NCI-H146 treated with DMSO at 0.1 percent for 48 hours (cell line): Measurements from ENCODE around the gene LAYN.

Source experiments
- DNase-seq: peaks from one replicate; lab custom pipeline; 2025; ENCODE audit not compliant: unreplicated experiment; lab: John Stamatoyannopoulos, UW

LAYN gene

DNA sequence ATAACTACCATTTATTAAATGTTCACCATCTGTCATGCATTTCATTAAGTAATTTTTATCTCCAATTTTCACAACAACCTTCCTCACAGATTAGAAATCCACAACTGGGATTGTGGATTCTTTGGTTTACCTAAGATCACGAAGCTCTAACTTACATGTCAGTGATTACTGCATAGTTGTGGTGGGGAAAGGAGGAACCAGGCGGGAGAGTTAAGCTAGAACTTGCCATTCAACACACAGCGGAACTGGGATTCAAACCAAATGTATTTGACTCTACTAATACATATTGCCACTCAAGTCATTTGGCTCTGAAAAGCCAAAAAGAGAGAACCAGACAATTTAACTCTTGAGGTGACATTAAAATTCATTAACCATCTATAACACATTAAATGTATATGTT, 10.4 kb upstream of the LAYN start:
- DNase-seq: no peak

DNA sequence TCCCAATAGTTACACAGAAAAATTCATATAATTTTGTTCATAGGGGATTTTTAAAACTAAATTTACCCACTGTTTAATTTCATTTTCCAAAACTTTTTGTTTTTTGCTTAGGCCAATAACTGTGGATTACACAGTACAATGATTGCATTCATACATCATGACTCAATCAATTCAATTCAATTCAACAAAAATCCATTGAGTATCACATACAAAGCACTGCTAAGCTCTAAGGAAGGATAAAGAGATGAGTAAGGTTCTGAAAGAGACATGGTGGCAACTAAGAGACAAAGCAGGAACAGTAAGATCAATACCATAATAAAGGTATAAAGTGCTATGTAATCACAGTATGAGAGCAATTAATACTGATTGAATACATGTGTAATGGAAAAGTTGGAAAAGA, 9.4 kb upstream of the LAYN start:
- no peak for DNase-seq

DNA sequence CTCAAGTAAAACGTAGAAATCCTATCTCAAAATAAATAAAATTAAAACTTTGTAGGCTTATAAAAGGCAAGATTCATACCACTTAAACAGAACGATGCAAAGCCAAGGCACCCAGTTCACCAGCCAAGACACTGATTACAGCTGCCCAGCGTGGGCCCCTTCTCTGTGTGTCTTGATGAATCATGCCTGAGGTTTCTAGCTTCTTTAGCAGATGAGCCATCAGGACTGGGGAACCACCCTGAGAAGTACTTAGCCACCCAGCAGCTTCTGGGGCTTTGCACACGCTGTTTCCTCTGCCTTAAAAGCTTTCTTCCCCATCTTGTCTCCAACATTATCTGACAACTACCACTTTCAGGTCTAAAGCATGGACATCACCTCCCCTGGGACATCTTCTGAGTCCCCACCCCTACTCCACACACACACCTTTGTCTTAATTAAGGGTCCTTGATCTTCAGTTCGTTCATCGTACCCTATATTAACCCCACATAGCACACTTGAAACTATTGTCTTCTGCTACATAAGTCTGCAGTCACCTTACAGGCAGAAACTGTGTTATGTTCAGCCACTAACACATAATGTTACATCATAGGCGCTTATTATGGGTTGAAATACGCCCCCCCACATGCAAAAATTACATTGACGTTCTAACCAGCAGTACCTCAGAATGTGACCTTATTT, 8.7 kb upstream of the LAYN start:
- no peak for DNase-seq

DNA sequence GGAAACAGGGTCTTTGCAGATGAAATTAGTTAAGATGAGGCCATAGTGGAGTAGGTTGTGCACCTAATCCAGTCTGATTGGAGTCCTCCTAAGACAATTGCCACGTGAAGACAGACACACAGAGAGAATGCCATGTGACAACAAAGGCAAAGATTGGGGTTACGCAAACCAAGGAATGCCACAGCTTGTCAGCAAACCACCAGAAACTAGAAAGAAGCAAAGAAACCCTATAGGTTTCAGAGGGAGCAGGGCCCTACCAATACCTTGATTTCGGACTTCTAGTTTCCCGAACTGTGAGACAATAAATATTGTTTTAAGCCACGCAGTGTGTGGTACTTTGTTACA, 8.2 kb upstream of the LAYN start:
- DNase-seq: no peak

DNA sequence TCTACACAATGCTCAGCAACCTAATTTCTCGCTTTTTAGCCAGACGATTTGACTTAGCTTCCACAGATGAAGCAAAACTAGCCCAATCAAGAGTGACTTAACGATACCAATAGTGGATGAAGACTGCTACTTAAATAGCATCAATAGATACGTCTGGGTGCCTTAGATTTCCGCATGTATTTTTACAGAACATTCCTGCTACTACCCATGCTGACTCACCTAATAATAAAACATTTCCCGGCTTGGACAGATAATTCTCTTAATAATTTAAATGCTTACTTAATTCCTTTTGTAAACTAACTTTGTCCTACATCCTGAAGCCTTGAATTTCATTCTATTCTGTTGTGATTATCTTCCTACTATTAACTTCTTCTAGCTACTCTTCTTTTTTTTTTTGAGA, 5.2 kb upstream of the LAYN start:
- DNase-seq: no peak

DNA sequence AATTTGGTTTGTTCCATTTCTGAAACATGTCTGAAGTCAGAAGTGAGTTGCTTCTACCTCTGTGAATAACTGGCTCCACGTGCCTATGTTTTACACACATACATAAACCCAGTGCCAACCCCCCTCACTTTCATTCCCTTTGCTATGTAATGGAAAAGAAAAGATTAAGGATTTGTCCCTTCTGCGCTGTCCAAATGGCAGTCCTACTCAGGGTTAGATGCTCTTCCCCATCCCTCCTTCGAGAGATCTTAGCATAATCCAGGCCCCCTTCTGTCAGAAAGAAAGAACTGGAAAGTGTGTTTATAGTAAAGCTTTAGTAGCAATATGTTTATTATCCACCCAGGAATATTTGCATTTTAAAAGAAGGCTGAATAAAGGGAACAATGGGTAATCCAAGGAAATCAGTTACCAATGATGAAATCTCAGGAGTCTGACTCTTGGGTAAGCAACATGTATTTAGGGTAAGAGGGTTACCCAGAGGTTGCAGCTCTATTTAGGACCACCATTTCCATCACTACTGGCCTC, 3.1 kb upstream of the LAYN start:
- DNase-seq: no peak

DNA sequence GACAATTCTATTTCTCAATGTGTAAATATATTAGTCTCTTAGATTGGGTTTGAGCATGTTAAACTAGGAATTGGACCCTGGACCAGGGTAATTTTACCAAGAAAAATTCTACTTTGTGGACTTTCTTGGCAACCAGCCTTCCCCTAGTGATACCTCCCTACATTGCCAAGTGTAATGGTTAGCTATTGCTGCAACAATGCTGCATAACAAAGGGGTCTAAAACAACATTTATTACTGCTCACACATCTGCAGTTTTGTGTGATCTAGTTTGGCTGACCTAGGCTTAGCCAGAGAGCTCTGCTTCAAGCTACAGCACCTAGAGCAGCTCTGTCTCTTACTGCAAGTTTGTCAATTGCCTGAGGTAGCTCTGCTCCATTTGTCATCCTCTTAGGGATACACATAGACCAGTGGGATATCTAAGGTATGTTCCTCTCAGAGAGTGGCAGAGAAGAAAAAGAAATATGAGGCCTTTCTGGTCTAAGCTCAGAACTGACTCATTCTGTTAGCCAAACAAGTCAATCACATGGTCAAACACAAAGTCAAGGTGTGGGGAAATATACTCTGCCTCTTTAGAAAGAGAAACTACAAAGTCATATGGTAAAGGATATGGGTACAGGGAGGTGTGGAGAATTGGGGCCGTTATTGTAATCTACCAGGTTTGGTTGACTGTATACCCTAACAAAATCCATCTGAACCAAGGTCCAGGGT, 2.0 kb upstream of the LAYN start:
- DNase-seq: no peak

DNA sequence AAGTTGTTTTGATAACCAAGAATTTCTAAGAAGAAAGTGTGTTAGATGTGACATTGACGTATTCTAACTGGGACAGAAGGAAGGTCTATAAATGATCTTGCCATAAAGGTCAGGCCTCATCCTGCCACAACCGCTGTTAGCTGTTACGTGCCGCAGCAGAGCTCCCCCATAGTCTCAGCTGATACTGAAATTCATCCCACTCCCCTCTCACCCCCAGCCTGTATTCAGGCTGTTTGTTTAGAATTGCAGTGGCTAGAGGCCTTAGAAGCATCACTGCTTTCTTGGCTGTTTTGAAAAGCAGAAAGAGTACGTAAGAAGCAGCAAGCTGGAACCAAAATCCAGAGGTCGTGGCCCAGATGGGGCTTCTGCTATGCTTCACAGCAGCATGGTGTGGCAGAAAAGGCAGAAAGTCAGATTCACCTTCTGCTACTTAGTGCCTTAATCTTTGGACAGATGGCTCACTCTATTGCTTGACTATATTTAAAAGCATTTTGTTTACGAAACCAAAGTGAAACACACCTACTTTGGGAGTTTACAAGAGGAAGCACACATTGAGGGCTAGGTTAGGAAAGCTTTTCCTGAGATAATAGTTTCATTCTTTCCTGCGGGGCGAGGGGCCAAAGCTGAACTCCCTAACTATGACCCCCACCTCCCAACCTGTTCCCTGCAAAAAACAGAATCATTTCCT, 950 bp upstream of the LAYN start:
- DNase-seq: no peak

DNA sequence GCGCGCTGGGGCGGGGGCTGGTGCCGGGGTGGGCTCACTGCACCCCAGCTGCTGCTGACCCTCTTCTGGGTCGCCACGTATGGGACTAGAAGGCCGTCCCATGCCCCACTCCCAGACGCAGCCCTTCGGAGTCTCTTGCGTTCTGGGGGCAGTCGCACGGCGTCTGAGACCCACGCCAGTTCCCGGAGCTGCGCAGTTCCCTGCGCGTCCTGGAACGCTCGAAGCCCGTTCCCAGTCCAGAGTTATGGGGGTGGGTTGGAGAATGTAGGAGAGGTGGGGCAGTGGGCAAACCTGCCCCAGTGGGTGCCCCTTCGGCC, 375 bp downstream of the LAYN start:
- no peak for DNase-seq

DNA sequence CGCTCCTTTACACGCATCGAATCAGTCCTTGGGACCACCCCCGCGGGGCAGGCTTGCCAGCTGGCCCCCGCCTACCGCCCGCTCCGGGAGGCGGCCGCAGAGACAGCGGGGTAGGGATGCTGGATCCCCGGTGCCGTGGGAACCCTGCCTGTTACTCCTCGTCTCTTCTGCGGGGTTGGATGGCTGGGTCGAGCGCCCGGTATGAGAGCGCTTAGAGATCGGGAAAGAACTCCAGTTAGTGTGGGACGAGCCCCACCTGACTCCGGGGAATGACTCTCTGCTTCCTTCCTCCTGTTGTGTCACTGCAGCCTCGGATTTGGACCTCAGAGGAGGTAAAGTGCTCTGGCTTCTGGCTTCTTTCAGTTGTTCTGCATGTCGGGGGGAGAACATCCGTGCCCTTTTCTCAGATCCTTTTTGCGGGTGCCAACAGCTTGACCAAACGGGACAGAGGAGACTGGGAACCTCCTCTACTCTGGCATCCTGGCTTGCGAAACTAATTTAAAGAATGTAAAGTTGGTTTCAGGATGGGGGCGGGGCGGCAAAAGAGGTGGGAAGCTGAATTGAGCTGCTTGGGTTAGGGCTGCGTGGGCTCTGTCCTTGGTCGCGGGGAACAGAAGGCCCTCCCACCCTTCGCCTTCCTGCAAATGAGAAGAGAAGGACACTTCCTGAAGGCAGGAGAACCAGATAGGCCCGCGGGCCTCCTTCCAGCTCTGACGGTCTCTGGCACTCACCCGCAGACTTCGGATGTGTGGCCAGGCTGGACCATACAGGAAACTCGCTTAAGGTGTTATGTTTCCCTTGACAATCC, 938 bp downstream of the LAYN start:
- DNase-seq: no peak

DNA sequence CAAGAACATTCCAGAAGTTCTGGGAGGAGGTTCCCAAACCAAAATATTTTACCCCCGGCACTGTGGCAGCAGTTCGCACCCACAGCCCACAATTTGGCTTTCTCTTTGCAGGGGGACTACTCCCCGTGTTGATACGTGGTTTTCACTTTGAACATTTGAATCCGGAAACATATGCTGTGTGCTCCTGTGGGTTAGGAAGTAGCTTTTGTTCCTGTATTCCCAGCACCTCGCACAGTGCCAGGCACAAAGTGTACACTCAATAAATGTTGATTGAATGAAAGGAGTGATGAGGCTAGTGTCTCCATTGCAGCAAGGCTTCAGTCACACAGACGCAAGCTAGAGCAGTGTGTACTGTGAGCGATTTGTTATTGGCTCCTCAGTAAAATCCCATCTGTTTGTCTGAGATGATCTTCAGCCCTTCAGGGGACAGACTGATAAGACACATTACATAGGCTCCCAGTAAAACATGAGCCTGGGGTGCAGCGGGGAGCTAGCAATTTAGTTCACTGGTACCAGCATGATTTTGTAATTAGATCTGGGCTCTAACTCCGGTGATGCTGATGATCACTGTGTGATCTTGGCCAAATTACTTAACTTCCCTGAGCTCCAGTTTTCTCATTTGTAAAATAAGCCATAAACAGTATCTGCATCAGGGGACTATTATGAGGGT, 2.2 kb downstream of the LAYN start:
- no peak for DNase-seq

DNA sequence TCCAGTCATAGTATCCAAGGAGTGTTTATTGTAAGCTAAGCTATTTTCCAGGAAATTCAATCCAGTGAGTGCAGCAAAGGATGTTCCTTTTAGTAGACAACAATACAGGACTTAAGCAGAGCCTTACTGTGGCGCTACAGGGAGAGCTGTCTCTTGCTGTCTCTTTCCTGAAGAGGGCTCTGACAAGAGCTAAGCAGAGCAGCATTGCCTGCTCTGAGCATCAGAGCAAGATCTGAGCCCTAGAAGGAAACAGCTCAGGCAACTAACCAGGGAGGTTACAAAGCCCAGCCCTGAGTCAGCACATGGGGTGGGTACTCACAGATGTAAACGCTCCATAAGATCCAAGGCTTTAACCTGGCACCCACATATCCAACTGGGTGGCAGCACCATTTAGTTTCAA, 8.0 kb downstream of the LAYN start:
- DNase-seq: no peak

DNA sequence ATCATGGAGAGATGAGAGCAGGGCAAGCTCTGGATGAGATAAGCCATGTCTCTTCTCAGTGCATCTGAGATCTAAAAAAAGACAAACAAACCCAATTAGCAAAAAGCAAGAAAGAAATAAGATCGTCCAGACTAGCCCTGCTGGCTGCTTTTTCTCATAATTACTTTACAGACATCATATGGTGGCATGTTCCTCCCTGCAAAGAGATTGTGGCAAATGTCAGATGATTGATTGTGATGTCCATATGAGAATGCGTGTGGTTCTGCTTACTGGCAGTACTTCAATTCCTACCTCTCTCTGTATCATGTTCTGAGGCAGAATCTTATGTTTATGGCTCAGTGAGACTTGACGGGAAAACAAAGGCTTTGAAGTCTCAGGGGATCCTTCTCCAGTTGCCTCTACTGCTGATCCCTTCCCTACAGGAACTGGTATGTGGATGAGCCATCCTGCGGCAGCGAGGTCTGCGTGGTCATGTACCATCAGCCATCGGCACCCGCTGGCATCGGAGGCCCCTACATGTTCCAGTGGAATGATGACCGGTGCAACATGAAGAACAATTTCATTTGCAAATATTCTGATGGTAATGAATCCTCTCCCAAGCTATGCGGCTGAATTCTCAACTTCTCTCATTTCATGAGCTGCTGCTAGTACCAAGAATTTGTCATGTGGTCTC, 8.8 kb downstream of the LAYN start:
- DNase-seq: no peak

DNA sequence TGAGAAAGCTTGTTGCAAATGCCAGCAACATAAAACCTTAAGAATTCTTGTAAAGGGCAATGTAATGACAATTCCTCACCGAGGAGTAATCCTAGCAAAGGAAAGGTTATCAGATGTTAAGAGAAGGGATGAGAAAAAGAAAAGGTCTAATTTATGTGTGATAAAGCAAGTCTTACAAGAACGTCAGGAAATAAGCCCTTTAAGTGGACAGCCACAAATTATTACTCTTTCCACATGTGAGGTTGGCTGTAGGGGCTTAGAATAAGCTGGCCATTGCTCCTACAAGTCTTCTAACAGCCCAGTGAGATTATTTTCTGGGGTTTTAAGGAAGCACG, 9.3 kb downstream of the LAYN start:
- DNase-seq: no peak

DNA sequence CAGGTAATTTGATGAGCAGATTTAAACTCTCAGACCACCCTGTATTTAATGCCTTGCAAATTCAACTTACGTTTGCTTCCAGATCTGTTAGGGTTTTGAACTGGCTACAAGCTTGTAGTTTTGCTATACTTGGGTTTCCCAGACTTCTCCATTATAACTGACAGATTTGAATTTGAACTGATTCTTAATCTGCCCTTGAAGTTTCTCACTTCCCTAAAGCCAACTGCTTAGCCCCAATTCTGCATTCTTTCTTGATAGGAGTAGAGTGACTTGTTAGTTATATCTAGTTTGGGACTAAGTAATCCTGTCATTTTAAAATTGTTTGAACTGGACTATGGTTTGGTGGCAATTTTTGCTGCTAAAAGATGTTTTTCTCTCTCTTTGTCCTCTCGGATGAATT, 9.7 kb downstream of the LAYN start:
- DNase-seq: no peak

DNA sequence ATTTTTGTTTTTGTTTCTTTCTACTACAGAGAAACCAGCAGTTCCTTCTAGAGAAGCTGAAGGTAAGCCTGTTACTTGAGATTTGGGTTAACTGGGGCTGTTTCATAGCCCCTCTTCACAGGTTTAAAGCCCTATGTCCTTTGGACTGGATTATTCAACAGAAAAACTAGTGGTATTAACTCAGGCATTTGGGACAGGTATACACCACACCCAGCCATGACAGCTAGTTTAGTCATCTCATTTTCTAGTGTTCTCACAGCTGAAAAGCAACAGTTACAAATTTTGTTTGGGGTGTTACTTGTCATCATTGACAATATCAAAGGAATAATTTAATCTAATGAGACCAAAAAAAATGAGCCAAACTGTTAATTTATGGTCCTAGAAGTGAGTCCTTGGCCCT, 14.0 kb downstream of the LAYN start:
- DNase-seq: no peak

DNA sequence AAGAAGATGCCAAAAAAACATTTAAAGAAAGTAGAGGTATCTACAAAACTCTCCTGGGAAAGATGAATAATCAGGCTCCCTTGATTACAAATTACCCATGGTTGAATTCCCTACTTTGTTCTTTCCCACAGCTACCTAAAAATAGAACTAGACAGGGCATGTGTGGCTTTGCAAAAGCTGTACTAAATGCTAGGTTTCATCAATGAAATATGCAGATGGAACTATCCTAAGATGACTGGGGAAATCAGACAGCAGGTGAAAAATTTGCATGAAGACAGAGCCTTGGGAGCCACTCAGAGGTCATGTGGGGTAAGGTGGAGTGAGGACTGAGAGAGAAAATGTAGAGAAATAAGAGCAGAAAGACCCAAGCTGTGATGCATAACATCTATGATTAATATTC, 14.7 kb downstream of the LAYN start:
- DNase-seq: no peak

DNA sequence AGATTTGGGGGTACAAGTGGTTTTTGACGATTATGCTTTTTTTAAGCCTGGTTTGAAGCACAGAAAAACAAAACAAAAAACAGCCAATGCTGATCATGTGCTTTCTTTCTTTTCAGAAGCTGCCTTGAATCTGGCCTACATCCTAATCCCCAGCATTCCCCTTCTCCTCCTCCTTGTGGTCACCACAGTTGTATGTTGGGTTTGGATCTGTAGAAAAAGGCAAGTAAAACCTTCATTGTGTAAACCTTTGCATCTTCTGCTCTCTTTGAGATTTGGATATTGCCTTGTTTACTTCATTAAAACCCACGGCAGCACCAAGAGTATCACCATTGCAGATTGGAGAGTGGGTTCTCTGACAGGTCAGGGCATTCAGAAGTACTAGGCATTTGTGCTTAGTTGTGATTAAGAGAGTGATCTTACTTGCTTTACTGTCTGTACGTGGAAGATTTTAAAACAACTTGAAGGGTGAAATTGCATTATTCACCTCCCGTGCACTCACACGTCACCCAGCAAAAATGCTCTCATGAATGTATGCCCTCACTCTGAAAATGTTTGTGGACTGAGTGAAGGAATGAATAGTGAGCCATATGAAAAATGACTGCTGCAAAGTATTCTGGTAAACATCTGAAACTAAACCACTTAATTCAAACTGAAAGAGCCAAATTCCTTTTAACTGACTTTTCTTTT, 17.0 kb downstream of the LAYN start:
- no peak for DNase-seq

DNA sequence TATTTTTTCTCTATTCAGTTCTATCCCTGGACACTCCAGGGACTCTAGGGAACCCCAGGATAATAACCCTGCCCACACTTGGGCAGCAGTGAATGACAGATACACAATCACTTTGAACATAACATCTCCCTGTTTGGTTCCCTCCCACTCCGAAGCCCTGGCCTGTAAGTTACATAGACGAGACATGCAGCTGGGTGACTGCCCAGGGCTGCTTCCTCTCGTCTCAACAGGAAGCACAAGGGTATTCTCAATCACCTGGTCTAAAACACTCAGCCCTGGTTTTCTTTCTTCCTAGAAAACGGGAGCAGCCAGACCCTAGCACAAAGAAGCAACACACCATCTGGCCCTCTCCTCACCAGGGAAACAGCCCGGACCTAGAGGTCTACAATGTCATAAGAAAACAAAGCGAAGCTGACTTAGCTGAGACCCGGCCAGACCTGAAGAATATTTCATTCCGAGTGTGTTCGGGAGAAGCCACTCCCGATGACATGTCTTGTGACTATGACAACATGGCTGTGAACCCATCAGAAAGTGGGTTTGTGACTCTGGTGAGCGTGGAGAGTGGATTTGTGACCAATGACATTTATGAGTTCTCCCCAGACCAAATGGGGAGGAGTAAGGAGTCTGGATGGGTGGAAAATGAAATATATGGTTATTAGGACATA, 19.4 kb downstream of the LAYN start:
- DNase-seq: no peak

DNA sequence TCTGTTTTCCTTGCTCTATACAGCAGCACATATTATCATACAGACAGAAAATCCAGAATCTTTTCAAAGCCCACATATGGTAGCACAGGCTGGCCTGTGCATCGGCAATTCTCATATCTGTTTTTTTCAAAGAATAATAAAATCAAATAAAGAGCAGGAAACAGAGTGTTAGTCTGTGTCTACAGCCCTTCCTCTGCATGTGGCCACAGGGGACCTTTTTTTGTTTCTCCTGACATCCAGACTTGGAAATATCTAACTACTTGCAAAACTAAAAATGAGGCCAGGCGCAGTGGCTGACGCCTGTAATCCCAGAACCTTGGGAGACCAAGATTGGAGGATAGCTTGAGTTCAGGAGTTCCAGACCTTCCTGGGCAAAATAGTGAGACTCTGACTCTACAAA, 20.3 kb downstream of the LAYN start:
- no peak for DNase-seq
